ENCODE data around the gene CRYBB1. TPM values are rescaled to one million over a fixed set of nuclear protein-coding genes. Genes with fewer than 3 reads are reported as not detected.

CRYBB1 gene
- total RNA-seq, 1 experiment from 2014 or later = not detected

DNA sequence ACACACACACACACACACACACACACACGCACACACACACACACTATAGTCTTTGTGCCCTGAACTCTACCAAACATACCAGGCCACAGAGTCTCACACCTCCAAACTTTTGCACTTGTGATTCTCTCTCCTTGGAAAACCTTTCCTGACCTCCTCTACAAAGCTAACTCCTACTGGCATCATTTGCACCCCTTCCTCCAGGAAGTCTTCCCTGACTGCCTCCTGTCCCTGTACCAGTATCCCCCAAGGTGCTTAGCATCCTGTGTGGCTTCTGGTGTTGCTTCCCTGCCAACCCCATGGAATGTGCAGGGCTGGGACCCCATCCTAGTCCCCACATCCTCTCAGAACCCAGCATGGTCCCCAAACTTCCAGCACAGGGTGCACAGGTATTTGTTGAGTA lies 36.8 kb downstream of the CRYBB1 start:
- ChIA-PET POLR2A (no interaction called here), CTCF (no interaction called here)
- H3K36me3 ChIP-seq (ENCODE audit: control insufficient read depth, insufficient read depth, low read length) = no peaks in the 10 kb centered on the region
- TF ChIP-seq, protein P1, sequence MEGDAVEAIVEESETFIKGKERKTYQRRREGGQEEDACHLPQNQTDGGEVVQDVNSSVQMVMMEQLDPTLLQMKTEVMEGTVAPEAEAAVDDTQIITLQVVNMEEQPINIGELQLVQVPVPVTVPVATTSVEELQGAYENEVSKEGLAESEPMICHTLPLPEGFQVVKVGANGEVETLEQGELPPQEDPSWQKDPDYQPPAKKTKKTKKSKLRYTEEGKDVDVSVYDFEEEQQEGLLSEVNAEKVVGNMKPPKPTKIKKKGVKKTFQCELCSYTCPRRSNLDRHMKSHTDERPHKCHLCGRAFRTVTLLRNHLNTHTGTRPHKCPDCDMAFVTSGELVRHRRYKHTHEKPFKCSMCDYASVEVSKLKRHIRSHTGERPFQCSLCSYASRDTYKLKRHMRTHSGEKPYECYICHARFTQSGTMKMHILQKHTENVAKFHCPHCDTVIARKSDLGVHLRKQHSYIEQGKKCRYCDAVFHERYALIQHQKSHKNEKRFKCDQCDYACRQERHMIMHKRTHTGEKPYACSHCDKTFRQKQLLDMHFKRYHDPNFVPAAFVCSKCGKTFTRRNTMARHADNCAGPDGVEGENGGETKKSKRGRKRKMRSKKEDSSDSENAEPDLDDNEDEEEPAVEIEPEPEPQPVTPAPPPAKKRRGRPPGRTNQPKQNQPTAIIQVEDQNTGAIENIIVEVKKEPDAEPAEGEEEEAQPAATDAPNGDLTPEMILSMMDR (IDR thresholded peaks at IDR 0.05) = no peak
- TF ChIP-seq, protein P2, sequence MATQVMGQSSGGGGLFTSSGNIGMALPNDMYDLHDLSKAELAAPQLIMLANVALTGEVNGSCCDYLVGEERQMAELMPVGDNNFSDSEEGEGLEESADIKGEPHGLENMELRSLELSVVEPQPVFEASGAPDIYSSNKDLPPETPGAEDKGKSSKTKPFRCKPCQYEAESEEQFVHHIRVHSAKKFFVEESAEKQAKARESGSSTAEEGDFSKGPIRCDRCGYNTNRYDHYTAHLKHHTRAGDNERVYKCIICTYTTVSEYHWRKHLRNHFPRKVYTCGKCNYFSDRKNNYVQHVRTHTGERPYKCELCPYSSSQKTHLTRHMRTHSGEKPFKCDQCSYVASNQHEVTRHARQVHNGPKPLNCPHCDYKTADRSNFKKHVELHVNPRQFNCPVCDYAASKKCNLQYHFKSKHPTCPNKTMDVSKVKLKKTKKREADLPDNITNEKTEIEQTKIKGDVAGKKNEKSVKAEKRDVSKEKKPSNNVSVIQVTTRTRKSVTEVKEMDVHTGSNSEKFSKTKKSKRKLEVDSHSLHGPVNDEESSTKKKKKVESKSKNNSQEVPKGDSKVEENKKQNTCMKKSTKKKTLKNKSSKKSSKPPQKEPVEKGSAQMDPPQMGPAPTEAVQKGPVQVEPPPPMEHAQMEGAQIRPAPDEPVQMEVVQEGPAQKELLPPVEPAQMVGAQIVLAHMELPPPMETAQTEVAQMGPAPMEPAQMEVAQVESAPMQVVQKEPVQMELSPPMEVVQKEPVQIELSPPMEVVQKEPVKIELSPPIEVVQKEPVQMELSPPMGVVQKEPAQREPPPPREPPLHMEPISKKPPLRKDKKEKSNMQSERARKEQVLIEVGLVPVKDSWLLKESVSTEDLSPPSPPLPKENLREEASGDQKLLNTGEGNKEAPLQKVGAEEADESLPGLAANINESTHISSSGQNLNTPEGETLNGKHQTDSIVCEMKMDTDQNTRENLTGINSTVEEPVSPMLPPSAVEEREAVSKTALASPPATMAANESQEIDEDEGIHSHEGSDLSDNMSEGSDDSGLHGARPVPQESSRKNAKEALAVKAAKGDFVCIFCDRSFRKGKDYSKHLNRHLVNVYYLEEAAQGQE (IDR thresholded peaks at IDR 0.05; ENCODE audit: insufficient read depth in 1 of 2, low read depth in 2 of 2, low read length in 1 of 2) = no peak
- TF ChIP-seq POLR2AphosphoS5 (IDR thresholded peaks at IDR 0.05; ENCODE audit: low read depth, low read length) = no peak
- TF ChIP-seq SIN3A (IDR thresholded peaks at IDR 0.05; ENCODE audit: borderline replicate concordance, insufficient read depth, low read depth, low read length) = no peak
- no peak overlapping the region for H3K27ac ChIP-seq (ENCODE audit: low read length)
- H3K4me3 ChIP-seq (ENCODE audit: low read depth in 2 of 2, low read length in 2 of 2) = no peak overlapping the region
- ATAC-seq (no peak), DNase-seq (ENCODE audit: low read depth, low spot score) (no peak)
- no peaks in the 10 kb centered on the region for H3K9me3 ChIP-seq (ENCODE audit: control insufficient read depth, insufficient read depth, low read depth, low read length)
- H3K4me1 ChIP-seq (ENCODE audit: control insufficient read depth, insufficient read depth, low read length) = no peaks in the 10 kb centered on the region; the same call in 1 of the 2 replicates
- intact Hi-C loops (cut with micrococcal nuclease; ENCODE audit: unreplicated experiment) = no loop called here
- no TSS peak for BruUV-seq (replicated peaks)
- no peaks in the 10 kb centered on the region for H3K27me3 ChIP-seq (ENCODE audit: control insufficient read depth, insufficient read depth, low read length)
- in situ Hi-C loops (cut with HindIII; ENCODE audit: low pct_unique_long_range_greater_than_20kb, low sequenced_read_pairs) = no loop called here

DNA sequence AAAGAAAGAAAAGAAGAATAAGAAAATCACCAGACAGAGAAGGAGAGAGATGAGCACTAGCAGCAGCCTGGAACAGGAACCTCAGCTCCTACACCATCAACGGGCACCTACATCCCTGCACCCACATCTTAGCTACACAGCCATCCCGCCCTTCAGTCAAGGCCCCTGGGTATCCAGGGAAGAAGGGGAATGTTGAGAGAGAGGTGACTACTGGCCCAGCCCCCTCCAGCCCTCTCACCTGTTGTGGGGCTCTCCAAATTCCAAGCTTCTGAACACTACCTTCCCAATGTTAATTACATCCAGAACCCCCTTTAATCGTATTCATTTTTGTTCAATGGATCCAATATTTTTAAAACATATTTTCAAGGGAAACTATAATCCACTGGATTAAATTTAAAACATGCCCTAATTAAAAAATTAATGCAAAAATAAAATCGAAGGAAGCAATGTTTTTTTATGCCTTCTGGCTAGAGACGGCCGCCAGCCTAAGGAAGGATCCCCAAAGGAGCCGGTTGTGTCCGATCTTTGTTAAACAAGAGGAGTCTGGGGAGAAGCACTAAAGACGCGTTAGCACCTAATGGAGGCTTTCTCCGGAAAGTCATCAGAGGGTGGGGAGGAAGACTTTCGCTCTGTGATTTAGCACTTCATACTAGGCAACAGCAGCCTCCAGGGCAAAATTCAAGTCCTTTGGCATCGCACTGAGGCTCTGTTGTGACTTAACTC lies 37.4 kb downstream of the CRYBB1 start:
- Histone ChIP-seq H3K4me1 (ENCODE audit: control insufficient read depth, insufficient read depth, low read length) (no peaks in the 10 kb centered on the region; the same call in 1 of the 2 replicates), H3K27me3 (ENCODE audit: control insufficient read depth, insufficient read depth, low read length) (no peaks in the 10 kb centered on the region), H3K27ac (ENCODE audit: low read length) (no peak overlapping the region), H3K9me3 (ENCODE audit: control insufficient read depth, insufficient read depth, low read depth, low read length) (no peaks in the 10 kb centered on the region), H3K36me3 (ENCODE audit: control insufficient read depth, insufficient read depth, low read length) (no peaks in the 10 kb centered on the region), H3K4me3 (ENCODE audit: low read depth in 2 of 2, low read length in 2 of 2) (no peak overlapping the region)
- intact Hi-C loops (cut with micrococcal nuclease; ENCODE audit: unreplicated experiment) = no loop called here
- ATAC-seq (no peak), DNase-seq (ENCODE audit: low read depth, low spot score) (no peak)
- no TSS peak for BruUV-seq (replicated peaks)
- TF ChIP-seq, protein P2 (IDR thresholded peaks at IDR 0.05; ENCODE audit: insufficient read depth in 1 of 2, low read depth in 2 of 2, low read length in 1 of 2) = no peak
- TF ChIP-seq TCF7L2 (IDR thresholded peaks at IDR 0.05; ENCODE audit: low read depth, low read length) (no peak), POLR2AphosphoS5 (IDR thresholded peaks at IDR 0.05; ENCODE audit: low read depth, low read length) (no peak)
- ChIA-PET CTCF (no interaction called here), POLR2A (no interaction called here)
- in situ Hi-C loops (cut with HindIII; ENCODE audit: low pct_unique_long_range_greater_than_20kb, low sequenced_read_pairs) = no loop called here

Data from Panc1 (cell line).